ENCODE results near the gene GNRH2.

- no peak for TF ChIP-seq MAX (IDR thresholded peaks at IDR 0.05; ENCODE audit: insufficient read depth, insufficient read length)
- no peak for TF ChIP-seq EZH2 (IDR thresholded peaks at IDR 0.05; ENCODE audit: borderline replicate concordance, low read depth, low read length, severe bottlenecking)
- no peak for TF ChIP-seq CTCF (IDR thresholded peaks at IDR 0.05; ENCODE audit: extremely low read depth in 1 of 2, insufficient read depth in 1 of 2, low read depth in 1 of 2, low read length in 2 of 2)
- TF ChIP-seq POLR2A (IDR thresholded peaks at IDR 0.05; ENCODE audit: low read depth, low read length): no peak
Observed at GRCh38 chr20:3070725-3071124, 27.3 kb downstream of the GNRH2 start.
